ENCODE results near the gene CEP170B. TPM values are rescaled to one million over a fixed set of nuclear protein-coding genes. Genes with fewer than 3 reads are reported as not detected.

Gene CEP170B
- total RNA-seq, 1 donor from 2014 or later: 28.9 TPM

DNA sequence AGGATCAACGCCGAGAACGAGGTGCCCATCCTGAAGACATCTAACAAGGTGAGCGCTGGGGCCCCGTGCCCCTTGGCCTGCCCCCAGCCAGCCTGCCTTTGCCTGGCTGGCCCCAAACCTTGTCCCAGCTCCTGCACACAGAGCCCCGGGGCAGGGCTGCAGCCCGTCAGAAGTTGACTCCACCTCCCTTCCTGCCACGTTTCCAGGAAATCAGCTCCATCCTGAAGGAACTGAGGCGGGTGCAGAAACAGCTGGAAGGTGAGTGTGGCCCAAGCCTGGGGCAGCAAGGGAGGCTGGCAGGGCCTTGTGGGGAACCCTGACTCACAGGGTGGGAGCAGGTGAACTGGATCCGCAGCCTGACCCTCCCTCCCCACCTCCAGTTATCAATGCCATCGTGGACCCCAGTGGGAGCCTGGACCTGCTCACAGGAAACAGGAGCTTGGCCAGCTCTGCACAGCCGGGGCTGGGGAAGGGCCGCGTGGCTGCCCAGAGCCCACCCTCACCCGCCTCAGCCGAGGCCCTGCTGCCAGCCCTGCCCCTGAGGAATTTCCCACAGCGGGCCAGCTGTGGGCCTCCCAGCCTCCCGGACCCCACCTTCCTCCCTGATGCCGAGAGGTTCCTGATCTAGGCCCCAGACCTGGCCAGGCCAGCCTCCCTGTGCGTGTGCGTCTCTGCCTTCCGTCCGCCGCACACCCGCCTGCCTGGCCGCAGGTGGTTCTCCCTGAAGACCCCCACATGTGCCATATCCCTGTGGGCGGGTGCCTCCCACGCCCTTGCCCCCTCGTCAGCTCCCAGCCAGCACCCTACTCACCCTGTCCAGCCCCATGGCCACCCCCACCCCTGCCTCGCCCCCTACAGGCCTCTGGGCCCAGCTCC, 29.5 kb downstream of the CEP170B start:
- no peak for DNase-seq (ENCODE audit: low read depth)
- TF ChIP-seq, protein P1, sequence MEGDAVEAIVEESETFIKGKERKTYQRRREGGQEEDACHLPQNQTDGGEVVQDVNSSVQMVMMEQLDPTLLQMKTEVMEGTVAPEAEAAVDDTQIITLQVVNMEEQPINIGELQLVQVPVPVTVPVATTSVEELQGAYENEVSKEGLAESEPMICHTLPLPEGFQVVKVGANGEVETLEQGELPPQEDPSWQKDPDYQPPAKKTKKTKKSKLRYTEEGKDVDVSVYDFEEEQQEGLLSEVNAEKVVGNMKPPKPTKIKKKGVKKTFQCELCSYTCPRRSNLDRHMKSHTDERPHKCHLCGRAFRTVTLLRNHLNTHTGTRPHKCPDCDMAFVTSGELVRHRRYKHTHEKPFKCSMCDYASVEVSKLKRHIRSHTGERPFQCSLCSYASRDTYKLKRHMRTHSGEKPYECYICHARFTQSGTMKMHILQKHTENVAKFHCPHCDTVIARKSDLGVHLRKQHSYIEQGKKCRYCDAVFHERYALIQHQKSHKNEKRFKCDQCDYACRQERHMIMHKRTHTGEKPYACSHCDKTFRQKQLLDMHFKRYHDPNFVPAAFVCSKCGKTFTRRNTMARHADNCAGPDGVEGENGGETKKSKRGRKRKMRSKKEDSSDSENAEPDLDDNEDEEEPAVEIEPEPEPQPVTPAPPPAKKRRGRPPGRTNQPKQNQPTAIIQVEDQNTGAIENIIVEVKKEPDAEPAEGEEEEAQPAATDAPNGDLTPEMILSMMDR (conservative IDR thresholded peaks at IDR 0.05; ENCODE audit: low read depth, low read length): no peak
- H3K4me3 ChIP-seq (ENCODE audit: low read depth, low read length): no peak overlapping the region

DNA sequence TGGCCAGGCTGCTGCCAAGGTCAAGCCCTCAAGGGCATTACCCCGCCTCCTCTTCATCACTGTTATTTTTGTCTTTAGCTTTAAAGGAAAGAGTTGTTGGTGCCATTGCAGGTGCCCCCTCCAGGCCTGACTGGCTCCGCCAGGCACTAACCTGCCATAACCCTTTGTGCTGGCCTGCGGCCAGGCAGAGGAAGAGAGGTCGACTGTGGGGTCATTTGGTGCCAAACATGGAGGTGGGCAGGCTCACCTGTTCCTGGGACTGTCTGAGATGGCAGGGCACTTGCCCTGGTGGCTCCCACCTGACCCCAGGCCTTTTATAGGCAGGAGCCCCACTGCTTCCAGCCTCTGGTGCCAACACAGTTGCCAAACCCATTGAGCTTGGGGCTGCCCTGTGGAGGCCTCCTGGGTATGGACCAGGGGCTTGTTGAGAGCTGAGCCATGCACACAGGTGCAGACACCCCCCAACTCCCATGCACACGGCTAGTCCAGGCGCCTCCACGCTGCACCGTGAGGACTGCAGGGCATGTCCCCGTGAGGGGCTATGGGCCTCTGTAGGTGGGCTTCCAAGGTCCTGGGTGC, 30.2 kb downstream of the CEP170B start:
- TF ChIP-seq, protein P1 (conservative IDR thresholded peaks at IDR 0.05; ENCODE audit: low read depth, low read length): no peak
- H3K4me3 ChIP-seq (ENCODE audit: low read depth, low read length): no peak overlapping the region
- DNase-seq (ENCODE audit: low read depth): no peak

DNA sequence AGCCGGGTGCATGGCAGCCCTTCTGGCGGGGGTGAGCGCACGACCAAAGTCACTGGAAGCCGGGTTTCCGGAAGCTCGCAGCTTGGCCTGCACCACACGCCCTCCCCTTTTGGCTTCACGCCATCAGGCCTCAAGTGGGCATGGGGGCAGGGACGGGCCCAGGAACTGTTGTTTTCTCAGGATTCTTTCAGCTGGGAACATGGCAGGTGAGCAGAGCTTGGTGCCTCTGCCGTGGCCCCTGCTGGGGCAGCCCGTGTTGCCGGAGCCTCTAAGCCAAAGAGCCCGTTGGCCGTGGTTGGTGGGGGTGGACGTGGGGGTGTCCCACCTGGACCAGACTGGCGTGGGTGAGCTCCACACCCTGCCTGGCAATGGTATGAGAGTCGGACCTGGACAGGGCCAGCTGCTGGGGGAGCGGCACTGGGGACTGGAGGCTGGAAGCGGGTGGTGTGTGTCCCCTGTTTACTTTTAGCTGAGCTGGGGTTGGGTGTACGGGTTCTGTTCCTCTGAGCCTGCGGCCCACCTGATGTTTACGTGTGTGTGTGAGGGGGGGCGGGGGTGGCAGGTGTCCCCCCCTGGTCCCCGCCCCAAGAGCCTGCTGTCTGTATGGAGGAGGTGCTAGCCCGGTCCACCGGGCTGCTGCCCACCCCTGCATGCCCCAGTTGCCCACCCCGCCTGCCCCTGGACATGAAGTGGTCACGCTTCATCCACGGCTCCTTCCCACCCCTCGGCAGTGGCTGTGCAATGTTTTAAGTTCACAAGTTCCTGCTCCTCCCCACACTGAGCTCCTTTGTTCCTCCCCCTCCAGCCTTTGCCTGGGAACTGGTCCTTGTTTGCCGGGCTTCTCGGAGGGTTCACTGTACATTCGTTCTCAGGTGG, 31.0 kb downstream of the CEP170B start:
- no peak for DNase-seq (ENCODE audit: low read depth)
- H3K4me3 ChIP-seq (ENCODE audit: low read depth, low read length): no peak overlapping the region
- TF ChIP-seq, protein P1 (conservative IDR thresholded peaks at IDR 0.05; ENCODE audit: low read depth, low read length): no peak

DNA sequence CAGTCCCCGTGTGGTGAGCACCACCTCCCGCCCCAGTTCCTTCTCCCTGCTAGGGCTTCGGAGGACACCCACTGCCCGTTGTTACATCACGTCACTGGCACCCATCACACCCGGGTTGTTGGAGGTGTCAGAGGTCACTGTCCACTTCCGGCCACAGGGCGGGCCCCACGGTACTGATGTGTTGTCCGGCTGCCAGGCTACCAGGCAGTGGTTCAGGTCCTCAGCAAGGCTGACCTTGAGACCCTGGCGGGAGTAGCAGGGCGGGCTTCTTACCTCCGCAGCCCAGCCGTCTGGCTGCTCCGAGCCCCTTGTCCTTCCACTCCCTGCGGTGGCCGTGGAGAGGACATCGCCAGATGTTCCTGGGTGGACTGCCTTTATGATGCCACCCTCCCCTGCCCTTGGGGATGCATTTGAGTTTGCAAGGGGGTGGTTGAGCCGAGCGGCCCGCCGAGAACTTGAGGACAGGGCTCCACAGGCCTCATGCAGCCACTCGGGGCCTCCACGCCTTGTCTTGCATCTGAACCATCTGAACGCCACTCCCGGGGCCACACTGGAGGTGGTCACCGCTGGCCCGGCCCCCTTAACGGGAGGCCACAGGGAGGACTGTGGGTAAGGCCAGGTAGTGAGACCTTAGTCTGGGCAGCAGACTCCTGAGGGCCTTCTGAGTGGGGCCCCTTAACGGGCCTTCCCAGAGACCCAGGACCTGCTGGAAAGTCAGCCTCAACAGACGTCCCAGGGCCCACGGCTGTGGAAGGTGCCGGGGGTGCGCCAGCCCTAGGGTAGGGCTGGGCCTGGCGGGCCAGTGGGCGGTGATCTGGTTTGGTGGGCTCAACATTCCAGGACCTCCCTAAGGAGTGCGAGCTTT, 32.5 kb downstream of the CEP170B start:
- TF ChIP-seq, protein P1 (conservative IDR thresholded peaks at IDR 0.05; ENCODE audit: low read depth, low read length): no peak
- H3K4me3 ChIP-seq (ENCODE audit: low read depth, low read length): no peak overlapping the region
- no peak for DNase-seq (ENCODE audit: low read depth)

- TF ChIP-seq, protein P1 (conservative IDR thresholded peaks at IDR 0.05; ENCODE audit: low read depth, low read length): no peak
- no peak overlapping the region for H3K4me3 ChIP-seq (ENCODE audit: low read depth, low read length)
- no peak for DNase-seq (ENCODE audit: low read depth)
Observed at GRCh38 chr14:104898195-104898558, 33.1 kb downstream of the CEP170B start.

GRCh38 chr14:104898870-104899510, 33.9 kb downstream of the CEP170B start:
- no peak overlapping the region for H3K4me3 ChIP-seq (ENCODE audit: low read depth, low read length)
- DNase-seq (ENCODE audit: low read depth): no peak
- TF ChIP-seq, protein P1 (conservative IDR thresholded peaks at IDR 0.05; ENCODE audit: low read depth, low read length): no peak

All from epithelial cell of proximal tubule (primary cell).